Body of pancreas (tissue), 4 donors: ENCODE results near the gene ZNF549. TPM values are rescaled to one million over a fixed set of nuclear protein-coding genes. Genes with fewer than 3 reads are reported as not detected.

Experiments
- ATAC-seq: fragments of 150-250 bp; one replicate; pipeline ENCODE4 v1.9.1; 2016
- DNase-seq, 4 donors: peaks; one replicate each; pipeline ENCODE4 v3.0.0-alpha.2; 2019
- H3K27ac ChIP-seq, 4 donors: fragments of 200-600 bp; sonication (generic); 1 replicate in 3 of 4; 2 replicates in 1 of 4; pipeline versions ENCODE4 v1.5.1 to v1.6.1; 2016 to 2019; ENCODE audit warnings: mild to moderate bottlenecking in 1 of 4, mixed read lengths in 1 of 4, moderate library complexity in 1 of 4
- H3K27me3 ChIP-seq, 2 donors: fragments of 200-600 bp; sonication (generic); one replicate each; pipeline ENCODE4 v1.6.0; 2016; ENCODE audit warnings: mild to moderate bottlenecking in 1 of 2
- H3K36me3 ChIP-seq, 2 donors: fragments of 200-600 bp; sonication (generic); replicated peaks in 1 of 2; 2 replicates each; pipeline ENCODE4 v1.5.1; 2016; ENCODE audit warnings: low read depth in 2 of 2; ENCODE audit not compliant: insufficient read depth in 1 of 2
- H3K4me1 ChIP-seq: fragments of 200-600 bp; sonication (generic); one replicate; pipeline ENCODE4 v1.6.0; 2016
- H3K4me3 ChIP-seq, 2 donors: fragments of 200-600 bp; sonication (generic); 1 replicate in 1 of 2; 2 replicates in 1 of 2; pipeline ENCODE4 v1.5.1; 2016 to 2019
- H3K9me3 ChIP-seq, 3 donors: fragments of 200-600 bp; sonication (generic); 1 replicate in 2 of 3; 2 replicates in 1 of 3; pipeline ENCODE4 v1.5.1; 2016
- CTCF ChIP-seq, 7 experiments: fragments of 450-650 bp in 4 of 7; fragments of 200-600 bp in 3 of 7; sonication (generic) in 3 of 7; IDR thresholded peaks; one replicate each; pipeline ENCODE4 v1.5.1; 2016 to 2019; ENCODE audit warnings: antibody characterized with exemption in 7 of 7
- POLR2A ChIP-seq, 3 donors: fragments of 450-650 bp; IDR thresholded peaks; one replicate each; pipeline ENCODE4 v1.6.1; 2016; ENCODE audit warnings: antibody characterized with exemption in 3 of 3, mild to moderate bottlenecking in 2 of 3
- WGBS, 2 donors: methylation state at CpG; one replicate each; pipeline ENCODE4 v1.1.5; 2017; 5-methylcytosine and 5-hydroxymethylcytosine counted together
- intact Hi-C: fragments of 100-400 bp; cut with DNase I; formaldehyde crosslinking; loops from one replicate; pipeline ENCODE4 v1.15.1; 2023
- total RNA-seq, 2 donors: library from RNA; depleted of rRNA; stranded (reverse); fragments of >200 nt; gene quantifications; one replicate each; pipeline ENCODE4 v1.1.0, GENCODE V29; 2016

ZNF549 gene
- total RNA-seq, 2 donors from 2014 or later: 0.66 to 2.3 TPM

GRCh38 chr19:57537953-57538547 lies 10.9 kb downstream of the ZNF549 start:
- Histone ChIP-seq H3K27ac (no peak overlapping the region), H3K9me3 (peaks cover 0 to 87% (median 6%) of the 10 kb centered on the region in 3 donors), H3K4me3 (no peak overlapping the region), H3K36me3 (peaks cover 18 to 20% of the 10 kb centered on the region in 2 donors), H3K27me3 (no peaks in the 10 kb centered on the region), H3K4me1 (no peaks in the 10 kb centered on the region)
- ATAC-seq: no peak
- TF ChIP-seq CTCF (IDR thresholded peaks at IDR 0.05) (no peak), POLR2A (IDR thresholded peaks at IDR 0.05) (no peak)
- intact Hi-C loops: no loop called here
- 94 to 98% methylated on average over 7 of the region's 7 CpGs for WGBS, 2 donors
- no peak for DNase-seq

GRCh38 chr19:57546513-57546912 lies 19.4 kb downstream of the ZNF549 start:
- no peak for ATAC-seq
- Histone ChIP-seq H3K27ac (no peak overlapping the region), H3K27me3 (no peaks in the 10 kb centered on the region), H3K4me3 (no peak overlapping the region), H3K4me1 (no peaks in the 10 kb centered on the region), H3K9me3 (peaks cover 0 to 74% (median 0%) of the 10 kb centered on the region in 3 donors), H3K36me3 (peaks cover 34% of the 10 kb centered on the region in 2 donors)
- TF ChIP-seq CTCF (IDR thresholded peaks at IDR 0.05) (no peak), POLR2A (IDR thresholded peaks at IDR 0.05) (no peak)
- WGBS, 2 donors: 90 to 93% methylated on average over 1 of the region's 1 CpG
- DNase-seq: no peak
- intact Hi-C loops: no loop called here

- no peaks in the 10 kb centered on the region for H3K27me3 ChIP-seq
- intact Hi-C loops: no loop called here
- H3K9me3 ChIP-seq: peaks cover 0 to 57% (median 0%) of the 10 kb centered on the region in 3 donors
- no peaks in the 10 kb centered on the region for H3K4me1 ChIP-seq
- ATAC-seq (no peak), DNase-seq (no peak)
- WGBS, 2 donors: 92 to 100% methylated on average over 2 of the region's 2 CpGs
- no peak for TF ChIP-seq CTCF (IDR thresholded peaks at IDR 0.05)
- peaks cover 25 to 35% of the 10 kb centered on the region in 2 donors for H3K36me3 ChIP-seq
- no peak overlapping the region for H3K4me3 ChIP-seq
- H3K27ac ChIP-seq: no peak overlapping the region
These were observed 25.3 kb downstream of the ZNF549 start for GRCh38 chr19:57552432-57552831.

- WGBS, 2 donors: 58 to 72% methylated on average over 4 to 5 of the region's 5 CpGs
- ATAC-seq: no peak
- Histone ChIP-seq H3K36me3 (peaks cover 0 to 10% of the 10 kb centered on the region in 2 donors), H3K4me3 (no peak overlapping the region), H3K9me3 (peaks cover 0 to 26% (median 0%) of the 10 kb centered on the region in 3 donors), H3K27me3 (no peaks in the 10 kb centered on the region), H3K27ac (no peak overlapping the region), H3K4me1 (peaks cover 19% of the 10 kb centered on the region)
- TF ChIP-seq POLR2A (IDR thresholded peaks at IDR 0.05) (no peak), CTCF (IDR thresholded peaks at IDR 0.05) (no peak)
- no peak for DNase-seq
- intact Hi-C loops: no loop called here
These were observed 30.5 kb downstream of the ZNF549 start for GRCh38 chr19:57557659-57558058.

GRCh38 chr19:57558525-57558924 lies 31.4 kb downstream of the ZNF549 start:
- Histone ChIP-seq H3K27ac (no peak overlapping the region), H3K27me3 (no peaks in the 10 kb centered on the region), H3K4me1 (peaks cover 19% of the 10 kb centered on the region), H3K36me3 (peaks cover 0 to 10% of the 10 kb centered on the region in 2 donors), H3K4me3 (peak overlapping the region in 1 of 2 donors; percentile 84), H3K9me3 (peaks cover 0 to 20% (median 0%) of the 10 kb centered on the region in 3 donors)
- DNase-seq: no peak
- intact Hi-C loops: no loop called here
- TF ChIP-seq CTCF (IDR thresholded peaks at IDR 0.05) (no peak), POLR2A (IDR thresholded peaks at IDR 0.05) (no peak)
- no peak for ATAC-seq
- WGBS, 2 donors: 26 to 31% methylated on average over 6 of the region's 6 CpGs
